NCI-H526 (cell line): ENCODE results near the gene PEAK1.
A peak's percentile ranks its signal among the peaks of the same experiment; 100 is the strongest.

Experiments used
- DNase-seq, 2 experiments: peaks; one replicate each; lab custom pipeline; 2025; lab: John Stamatoyannopoulos, UW

PEAK1 gene, protein sequence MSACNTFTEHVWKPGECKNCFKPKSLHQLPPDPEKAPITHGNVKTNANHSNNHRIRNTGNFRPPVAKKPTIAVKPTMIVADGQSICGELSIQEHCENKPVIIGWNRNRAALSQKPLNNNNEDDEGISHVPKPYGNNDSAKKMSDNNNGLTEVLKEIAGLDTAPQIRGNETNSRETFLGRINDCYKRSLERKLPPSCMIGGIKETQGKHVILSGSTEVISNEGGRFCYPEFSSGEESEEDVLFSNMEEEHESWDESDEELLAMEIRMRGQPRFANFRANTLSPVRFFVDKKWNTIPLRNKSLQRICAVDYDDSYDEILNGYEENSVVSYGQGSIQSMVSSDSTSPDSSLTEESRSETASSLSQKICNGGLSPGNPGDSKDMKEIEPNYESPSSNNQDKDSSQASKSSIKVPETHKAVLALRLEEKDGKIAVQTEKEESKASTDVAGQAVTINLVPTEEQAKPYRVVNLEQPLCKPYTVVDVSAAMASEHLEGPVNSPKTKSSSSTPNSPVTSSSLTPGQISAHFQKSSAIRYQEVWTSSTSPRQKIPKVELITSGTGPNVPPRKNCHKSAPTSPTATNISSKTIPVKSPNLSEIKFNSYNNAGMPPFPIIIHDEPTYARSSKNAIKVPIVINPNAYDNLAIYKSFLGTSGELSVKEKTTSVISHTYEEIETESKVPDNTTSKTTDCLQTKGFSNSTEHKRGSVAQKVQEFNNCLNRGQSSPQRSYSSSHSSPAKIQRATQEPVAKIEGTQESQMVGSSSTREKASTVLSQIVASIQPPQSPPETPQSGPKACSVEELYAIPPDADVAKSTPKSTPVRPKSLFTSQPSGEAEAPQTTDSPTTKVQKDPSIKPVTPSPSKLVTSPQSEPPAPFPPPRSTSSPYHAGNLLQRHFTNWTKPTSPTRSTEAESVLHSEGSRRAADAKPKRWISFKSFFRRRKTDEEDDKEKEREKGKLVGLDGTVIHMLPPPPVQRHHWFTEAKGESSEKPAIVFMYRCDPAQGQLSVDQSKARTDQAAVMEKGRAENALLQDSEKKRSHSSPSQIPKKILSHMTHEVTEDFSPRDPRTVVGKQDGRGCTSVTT (N-terminal part only)

DNA sequence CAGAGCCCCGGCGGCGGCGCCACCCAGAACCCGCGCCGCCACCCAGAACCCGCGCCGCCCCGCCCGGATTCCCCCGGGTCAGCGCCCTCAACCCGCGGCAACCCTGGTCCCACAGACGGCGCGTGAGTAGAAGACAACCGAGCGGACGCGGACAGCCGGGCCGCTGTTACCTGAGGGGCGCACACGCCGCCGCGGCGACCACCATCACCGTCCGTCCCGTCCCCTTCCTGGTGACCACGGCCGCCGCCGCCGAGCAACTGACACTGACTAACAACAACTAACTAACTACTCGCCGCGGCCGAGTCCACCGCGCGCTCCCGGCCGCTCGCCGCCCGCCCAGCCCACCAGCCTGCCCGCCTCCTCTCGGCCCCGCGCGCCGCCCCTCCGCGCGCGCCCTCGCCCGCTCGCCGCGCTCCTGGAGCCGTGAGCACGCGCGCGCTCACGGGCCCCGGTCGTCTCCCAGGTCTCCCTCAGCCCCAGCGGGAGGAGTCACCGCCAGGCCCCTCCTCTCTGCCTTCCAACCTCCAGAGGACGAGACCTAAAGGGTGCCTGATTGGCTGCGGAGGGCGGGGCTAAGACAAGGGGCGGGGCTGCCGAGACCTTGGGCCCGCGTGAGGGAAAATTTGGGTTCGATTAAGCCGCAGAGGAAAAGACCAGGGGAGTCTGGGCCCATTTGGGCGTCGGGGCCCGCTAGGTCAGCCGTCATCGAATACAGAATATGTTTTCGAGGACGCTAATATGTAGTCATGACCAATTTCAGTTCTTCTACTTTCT, at the start of gene PEAK1:
Gene PEAK1, minus strand, starts transcription at position 269 of the 774 bp plus-strand sequence. CDS start 238,178 bp downstream, outside the sequence.
- DNase-seq, result peak; percentile 97 to 99

DNA sequence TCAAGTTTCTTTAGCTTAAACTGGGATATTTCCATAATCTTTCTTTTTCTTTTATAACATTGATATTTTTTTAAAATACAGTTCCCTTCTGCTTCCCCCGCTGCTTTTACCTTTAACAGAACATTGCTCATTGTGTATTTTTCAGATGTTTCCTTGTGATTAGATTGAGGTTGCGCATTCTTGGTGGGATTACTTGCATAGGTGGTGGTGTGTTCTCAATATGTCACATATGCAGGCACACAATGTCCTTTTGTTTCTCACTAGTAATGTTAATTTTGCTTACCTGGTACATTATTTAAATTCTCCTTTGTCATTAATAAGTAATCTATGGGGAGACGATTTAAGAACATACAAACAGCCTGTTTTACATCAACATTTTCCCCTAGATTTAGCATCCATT, 49.0 kb upstream of the PEAK1 start:
- no peak for DNase-seq

DNA sequence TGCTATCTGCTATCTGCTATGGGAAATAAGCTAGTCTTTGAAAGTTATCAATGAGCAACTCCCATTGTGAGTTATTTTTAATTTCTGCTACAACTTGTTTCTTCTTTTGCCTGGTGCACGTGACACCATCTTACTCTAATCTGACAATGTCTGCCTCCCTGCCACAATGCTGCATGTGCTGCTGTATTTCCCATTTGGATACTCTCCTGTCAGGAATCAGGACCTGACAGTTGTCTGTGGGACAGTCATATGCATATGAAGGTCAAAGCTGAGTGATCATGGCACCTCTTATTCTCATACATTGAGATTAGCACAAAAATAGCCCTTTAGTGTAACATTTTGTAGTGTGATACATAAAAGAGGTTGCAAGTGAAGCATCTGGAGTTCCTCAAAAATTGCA, 46.6 kb upstream of the PEAK1 start:
- no peak for DNase-seq

DNA sequence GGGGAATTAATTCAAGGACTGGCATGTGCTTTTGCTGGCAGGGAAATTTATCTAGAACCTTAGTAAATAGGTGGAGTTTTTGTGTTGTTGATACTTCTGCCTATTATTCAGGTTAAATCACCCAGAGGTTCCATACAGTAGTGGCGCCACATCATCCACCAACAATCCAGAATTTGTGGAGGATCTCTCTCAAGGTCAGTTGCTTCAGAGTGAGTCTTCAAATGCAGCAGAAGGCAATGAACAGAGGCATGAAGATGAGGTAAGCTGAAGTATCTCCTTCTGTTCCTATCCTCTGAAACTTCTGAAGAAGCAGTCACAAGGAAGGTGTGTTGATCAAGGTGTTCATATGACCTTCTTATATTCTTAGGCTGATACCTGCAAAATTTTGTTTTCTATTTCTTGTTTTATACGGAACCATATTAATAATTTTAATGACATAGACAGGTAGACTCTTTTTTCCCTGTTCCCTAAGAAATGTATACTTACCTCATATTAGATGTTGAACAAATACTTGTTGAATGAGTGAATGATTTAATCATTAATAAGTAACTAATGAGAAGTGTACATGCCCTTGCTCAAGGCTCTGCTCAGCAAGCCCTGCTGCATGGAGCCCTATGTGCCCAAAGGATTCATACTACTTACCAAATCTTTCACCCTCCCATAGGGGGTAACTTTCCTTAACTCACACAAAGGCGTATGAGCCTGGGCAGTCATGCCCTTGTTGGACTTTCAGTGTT, 44.4 kb upstream of the PEAK1 start:
- DNase-seq, result no peak

DNA sequence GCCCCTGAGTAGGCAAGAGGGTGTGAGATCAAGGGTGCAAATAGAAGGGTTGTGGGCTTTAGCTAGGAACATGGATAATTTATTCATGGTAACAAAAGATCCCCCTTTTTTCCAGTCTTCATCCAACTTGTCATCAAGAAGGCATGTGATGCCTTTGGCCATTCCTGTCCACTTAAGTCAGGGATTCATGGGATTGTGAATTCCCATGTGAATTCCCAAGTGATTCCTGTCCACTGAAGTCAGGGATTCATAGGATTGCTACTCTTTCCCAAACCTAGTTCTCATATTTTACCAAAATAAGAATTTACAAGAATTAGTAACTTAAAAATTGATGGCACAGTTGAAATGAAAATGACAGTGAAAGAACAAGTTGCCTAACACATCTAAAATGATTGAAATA, 41.6 kb upstream of the PEAK1 start:
- no peak for DNase-seq

DNA sequence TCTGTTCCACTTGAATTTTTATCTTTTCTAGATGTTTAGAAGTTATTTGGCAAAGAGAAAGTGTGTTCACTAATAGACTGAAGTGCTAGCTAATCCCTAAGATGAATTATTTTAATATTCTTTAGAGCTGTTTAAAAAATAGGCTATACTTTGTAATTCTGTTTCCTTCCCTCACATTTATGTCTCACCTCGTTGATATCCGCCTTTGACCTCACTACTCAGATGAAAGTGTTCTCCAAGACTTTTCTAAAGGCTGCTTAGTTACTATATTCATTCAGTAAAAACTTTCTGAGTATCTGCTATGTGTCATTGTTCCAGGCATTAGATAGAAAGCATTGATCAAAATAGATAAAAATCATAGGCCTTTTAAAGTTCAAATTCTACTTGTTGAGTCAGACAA, 39.1 kb upstream of the PEAK1 start:
- DNase-seq, result no peak

DNA sequence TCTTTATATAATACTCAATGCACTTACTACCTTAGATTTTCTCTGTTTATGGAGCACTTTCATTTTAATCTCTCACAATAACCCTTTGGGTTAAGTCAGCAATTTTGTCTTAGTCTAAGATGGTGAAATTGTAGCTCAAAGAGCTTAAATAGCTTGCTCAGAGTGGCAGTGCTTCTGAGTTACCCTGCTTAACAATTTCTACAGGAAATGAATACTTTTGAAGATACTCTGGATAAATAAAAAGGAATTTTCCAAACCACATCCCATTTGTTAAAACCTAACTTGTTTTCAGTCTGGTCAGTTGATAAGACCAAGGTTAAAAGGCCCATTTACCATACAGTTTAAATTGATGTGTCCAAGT, 38.0 kb upstream of the PEAK1 start:
- no peak for DNase-seq

DNA sequence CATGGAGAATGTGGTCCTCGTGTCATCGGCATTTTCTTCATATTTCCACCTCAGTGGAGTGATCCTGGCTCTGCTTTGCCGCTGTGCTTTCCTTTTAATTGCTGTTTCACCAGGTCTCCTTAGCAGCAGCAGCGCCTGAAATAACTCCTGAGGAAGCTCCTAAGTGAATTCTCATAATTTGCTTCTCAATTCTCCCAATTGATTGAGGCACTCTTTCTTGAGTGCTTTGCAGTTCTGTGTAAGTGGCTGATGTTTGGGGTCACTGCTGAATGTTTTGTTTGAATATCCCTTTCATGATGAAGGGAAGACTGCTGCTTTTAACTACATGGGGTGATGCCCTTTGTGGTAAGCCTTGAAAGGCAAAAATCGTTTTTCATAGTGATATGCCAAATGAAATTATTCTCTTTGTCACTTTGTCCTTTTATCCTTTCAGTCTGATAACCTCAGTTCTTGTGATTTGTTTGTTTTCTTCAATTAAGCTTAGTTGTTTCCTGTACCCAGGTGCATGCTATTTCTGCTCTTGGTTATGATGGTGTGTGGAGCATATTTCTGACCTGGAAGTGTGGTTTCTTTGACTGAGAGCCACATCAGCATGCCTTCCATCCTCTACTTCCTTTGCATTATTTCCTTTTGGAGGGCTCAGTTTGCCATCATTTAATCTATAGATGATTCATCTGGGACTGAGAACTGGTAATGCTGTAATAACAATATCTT, 37.4 kb upstream of the PEAK1 start:
- no peak for DNase-seq

DNA sequence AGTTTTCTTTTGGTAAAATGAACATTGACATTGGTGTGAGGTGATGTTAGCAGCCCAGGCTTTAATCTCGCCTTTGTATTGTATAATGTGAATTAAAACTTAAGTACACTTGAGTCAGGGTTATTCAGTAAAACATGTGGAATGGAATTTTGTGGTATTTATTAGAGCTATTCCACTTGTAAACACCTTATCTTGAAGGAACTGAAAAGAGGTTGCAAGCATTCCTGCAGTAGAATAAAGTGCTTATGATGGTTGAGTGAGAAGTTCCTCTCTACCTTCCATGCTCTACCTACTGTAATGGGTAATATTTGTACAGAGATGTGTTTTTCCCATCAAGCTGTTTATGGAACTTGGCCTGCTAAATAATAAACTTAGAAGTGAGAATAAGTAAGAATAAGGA, 36.8 kb upstream of the PEAK1 start:
- DNase-seq, result no peak

DNA sequence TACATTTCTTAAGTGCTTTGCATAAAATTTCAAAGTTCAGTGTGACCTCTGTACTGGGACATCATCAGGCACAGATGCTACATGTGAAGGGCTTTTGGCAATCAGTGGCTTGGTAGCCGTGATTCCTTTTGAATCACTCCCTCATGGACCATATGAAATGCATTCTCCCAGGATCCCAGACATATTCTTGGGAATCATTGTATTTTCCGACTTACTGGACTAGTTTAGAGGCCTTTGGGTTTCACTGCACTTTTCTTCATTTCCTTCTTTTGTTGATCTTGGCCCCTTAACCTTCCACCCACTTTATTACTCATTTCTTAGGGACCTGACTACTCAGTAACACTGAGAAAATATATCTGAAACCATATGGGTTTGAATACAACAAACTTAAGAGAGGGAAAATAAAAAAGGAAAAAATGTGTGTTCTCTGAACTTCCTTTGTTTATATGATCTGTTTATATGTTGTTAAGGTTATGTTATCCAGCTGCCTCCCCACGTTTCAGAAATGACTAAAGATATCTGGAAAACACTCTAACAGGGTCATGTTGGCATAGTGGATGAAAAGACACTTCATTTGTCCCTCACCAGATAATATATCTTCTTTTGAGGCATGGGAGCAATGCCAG, 35.9 kb upstream of the PEAK1 start:
- DNase-seq, result no peak

DNA sequence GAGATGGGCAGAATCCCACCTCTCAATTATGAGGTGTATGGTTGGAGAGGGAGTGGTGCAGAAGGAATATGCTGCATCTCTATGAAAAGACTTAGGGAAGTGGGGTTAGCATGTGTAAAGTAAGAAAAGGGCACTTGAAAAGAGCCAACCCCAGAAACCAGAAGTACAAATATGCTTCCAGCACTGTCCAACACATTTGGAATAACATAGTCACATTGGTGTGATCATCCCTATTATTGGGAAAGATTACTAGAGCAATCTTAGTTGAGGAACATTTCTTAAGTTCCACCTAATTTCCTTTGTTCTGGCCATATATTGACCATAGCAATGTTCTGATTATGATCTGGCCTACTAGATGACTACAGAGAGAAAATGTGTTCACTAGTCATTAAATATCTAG, 35.0 kb upstream of the PEAK1 start:
- no peak for DNase-seq

DNA sequence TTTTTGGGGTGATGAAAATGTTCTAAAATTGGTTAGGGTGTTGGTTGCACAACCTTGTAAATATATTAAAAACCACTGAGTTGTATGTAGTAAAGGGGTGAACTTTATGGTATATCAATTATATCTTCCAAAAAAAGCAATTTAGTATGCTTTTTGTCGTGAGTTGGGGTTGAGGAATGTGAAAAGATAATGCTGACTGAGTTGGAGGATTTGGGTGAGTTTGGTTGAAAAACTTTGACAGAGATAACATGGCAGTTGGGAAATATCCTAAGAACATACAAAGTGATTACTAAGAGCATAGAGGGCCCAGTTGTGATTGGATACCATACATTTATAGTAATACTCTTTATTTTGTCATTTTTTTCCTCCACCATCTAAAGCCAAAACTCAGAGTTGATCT, 34.4 kb upstream of the PEAK1 start:
- DNase-seq, result no peak

DNA sequence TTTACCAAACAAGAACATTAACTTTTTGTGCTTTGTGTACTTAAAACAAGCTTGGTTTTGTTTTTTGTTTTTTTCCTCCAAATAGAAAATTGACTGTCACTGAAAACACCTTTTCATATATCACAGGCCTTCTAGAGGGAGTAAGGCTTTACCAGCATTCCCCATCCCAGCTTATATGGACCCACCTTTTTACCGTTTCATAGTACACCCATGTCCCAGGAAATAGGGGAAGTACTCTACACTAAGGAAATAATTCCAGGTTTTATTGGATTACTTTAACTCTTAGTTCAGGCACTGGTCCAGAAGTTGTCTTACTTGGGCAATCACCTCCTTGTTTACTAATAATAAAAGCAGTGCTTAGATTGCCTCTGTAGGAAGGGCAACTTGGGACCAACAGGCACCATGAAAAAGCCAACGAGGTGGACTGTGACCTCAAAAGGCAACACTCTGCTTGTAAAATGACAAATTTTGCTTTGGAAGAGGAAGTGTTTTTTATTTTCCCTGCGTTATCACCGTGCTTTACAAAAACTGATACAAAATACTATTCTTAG, 27.0 kb upstream of the PEAK1 start:
- no peak for DNase-seq

DNA sequence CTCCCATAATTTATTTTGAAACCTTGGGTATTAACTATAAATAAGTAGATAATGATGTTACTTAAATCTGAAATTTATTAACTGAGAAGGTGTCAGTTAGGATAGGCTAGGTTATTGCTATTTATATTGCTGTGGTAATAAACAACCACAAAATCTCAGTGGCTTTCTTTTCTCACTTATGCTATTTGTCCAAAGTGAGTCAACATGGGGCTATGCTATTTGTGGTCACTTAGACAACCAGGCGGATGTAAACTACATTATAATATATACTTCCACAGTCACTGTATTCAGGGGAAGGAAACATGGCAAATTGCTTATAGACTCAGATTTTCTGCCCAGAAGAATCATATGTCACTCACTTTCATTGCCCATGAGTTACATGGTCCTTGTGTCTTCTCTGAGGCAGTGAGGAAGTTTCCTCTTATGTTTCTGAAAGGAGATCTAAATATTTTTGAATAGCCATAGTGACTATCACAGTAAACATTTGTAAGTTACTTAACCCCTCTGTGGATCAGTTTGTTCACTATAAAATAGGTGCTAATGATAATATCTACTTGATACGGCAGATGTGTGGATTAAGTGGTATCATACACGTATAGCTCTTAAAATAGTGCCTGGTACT, 20.6 kb upstream of the PEAK1 start:
- DNase-seq, result no peak

DNA sequence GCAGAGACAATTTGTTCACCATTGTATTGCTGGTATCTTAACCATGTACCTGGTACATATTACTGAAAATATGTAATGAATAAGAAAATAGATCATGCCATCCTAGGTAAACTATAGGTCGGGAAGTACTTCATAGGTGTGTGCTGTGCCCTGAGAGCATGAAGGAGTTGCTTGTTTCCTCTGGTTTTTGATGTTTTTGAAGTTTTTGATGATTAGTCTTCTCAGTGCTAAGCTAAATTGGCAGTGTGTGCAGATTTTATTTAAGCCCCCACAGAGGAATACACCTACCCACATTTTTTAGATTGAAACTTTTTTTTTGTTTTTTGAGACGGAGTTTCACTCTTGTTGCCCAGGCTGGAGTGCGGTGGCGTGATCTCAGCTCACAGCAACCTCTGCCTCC, 17.4 kb upstream of the PEAK1 start:
- DNase-seq, result no peak

DNA sequence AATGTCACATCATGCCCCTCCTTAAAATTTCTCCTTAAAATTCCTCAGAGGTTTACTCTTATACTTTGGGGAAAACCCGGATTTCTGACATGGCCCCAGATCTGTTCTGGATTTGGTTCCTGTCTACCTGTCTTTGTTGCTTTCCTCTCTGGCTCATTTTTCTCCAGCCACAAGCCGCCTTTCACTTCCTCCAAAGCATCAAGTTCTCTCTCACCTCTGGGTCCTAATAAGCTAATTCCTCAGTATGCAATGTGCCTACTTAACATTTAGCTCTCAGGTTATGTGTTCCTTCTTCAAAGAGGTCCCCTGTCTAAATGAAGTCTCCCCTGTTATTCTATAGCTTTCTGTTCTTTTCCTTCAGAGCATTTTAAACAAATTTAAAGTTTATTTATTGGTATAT, 16.9 kb upstream of the PEAK1 start:
- no peak for DNase-seq

DNA sequence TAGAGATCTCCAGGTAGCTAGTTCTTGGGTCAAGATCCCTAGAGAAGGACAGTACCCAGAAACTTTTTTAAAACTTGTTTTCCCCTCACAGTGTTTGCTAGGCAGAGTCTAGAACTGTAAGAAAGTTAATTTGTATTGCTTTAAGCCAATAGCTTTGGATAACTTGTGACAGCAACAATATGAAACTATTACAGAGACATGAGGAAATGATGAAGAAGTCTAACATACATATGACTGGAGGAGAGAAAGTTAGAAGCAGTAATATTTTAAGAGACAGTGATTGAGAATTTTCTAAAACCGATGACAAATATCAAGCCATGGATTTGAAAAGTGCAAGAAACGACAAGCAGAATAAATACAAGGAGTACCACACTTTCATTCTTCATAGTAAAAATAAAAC, 10.7 kb upstream of the PEAK1 start:
- DNase-seq, result no peak

DNA sequence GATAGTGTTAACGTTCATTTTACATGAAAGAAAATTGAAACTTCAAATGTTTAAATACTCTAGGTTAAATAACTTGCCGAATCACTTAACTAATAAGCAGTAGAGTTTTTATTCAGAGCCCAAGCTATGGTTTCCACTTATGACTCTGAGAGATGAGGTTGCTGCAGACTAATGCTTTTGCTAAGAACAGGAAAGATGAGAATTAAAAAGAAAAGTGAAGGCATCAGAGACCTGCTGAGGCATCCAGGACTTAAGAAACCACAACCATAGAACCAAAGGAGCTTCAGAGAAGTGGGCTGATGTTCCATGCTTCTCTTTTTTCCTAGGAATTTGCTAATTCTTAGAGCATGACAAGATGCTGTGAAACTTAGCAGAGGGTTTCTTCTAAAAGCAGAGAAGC, 10.3 kb upstream of the PEAK1 start:
- DNase-seq, result no peak

DNA sequence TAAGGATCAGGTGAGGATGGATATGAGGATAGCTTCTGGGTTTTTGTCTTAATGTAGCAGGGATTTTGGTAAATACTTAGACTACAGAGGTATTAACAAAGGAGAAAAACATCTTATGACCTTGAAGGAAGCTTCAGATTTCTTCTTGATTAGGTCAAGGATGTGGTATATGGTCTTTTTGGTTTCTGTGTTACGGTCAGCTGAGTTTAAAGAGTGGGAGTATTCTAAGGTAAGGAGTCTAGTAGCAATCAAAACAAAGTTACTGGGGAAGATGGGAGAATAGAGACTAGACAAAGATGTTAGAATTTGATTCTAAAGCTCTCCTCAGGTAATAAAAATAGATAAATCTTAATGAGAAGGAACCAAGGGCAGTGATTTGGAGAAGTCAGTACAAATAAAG, 7.0 kb upstream of the PEAK1 start:
- no peak for DNase-seq

DNA sequence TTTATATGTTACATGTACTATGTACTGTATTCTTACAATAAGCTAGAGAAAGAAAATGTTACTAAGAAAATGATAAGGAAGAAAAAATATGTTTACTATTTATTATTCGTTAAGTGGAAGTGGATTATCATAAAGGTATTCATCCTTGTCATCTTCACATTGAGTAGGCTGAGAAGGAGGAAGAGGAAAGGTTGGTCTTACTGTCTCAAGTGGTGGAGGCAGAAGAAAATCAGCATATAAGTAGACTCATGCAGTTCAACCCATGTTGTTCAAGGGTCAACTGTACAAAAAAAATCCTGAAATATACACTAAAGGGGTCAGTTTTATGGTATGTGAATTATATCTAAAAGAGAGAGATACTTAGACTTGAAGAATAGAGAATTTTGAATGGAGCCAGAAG, 6.5 kb upstream of the PEAK1 start:
- DNase-seq, result no peak
